ENCODE data around the gene POM121C. TPM values are rescaled to one million over a fixed set of nuclear protein-coding genes. Genes with fewer than 3 reads are reported as not detected.
"Not testable (repeated sequence)": the region's sequence is repeated elsewhere in the genome, so short reads cannot be mapped to it uniquely, and the experiment has no call there.

The POM121C gene
- total RNA-seq, 1 donor from 2014 or later, result 10.3 TPM

GRCh38 chr7:75439000-75439399 lies 47.1 kb downstream of the POM121C start:
- not testable (repeated sequence) for DNase-seq (ENCODE audit: low read depth)

GRCh38 chr7:75423481-75423880 lies 62.6 kb downstream of the POM121C start:
- DNase-seq (ENCODE audit: low read depth), result not testable (repeated sequence)

GRCh38 chr7:75421798-75422710 lies 64.0 kb downstream of the POM121C start:
- DNase-seq (ENCODE audit: low read depth), result not testable (repeated sequence)

- not testable (repeated sequence) for DNase-seq (ENCODE audit: low read depth)
These were observed 65.9 kb downstream of the POM121C start for GRCh38 chr7:75420152-75420551.

- not testable (repeated sequence) for DNase-seq (ENCODE audit: low read depth)
These were observed 66.4 kb downstream of the POM121C start for GRCh38 chr7:75419693-75420092.

GRCh38 chr7:75419210-75419609 lies 66.9 kb downstream of the POM121C start:
- not testable (repeated sequence) for DNase-seq (ENCODE audit: low read depth)

- not testable (repeated sequence) for DNase-seq (ENCODE audit: low read depth)
These were observed 67.7 kb downstream of the POM121C start for GRCh38 chr7:75418292-75418858.

- DNase-seq (ENCODE audit: low read depth), result not testable (repeated sequence)
These were observed 69.3 kb downstream of the POM121C start for GRCh38 chr7:75416787-75417186.

- not testable (repeated sequence) for DNase-seq (ENCODE audit: low read depth)
These were observed 70.2 kb downstream of the POM121C start for GRCh38 chr7:75415829-75416373.

GRCh38 chr7:75415428-75415817 lies 70.7 kb downstream of the POM121C start:
- not testable (repeated sequence) for DNase-seq (ENCODE audit: low read depth)

- not testable (repeated sequence) for DNase-seq (ENCODE audit: low read depth)
These were observed 71.2 kb downstream of the POM121C start for GRCh38 chr7:75414708-75415427.

GRCh38 chr7:75414204-75414603 lies 71.9 kb downstream of the POM121C start:
- DNase-seq (ENCODE audit: low read depth), result not testable (repeated sequence)

GRCh38 chr7:75410823-75411173 lies 75.3 kb downstream of the POM121C start:
- not testable (repeated sequence) for DNase-seq (ENCODE audit: low read depth)

GRCh38 chr7:75409880-75410822 lies 75.9 kb downstream of the POM121C start:
- not testable (repeated sequence) for DNase-seq (ENCODE audit: low read depth)

- not testable (repeated sequence) for DNase-seq (ENCODE audit: low read depth)
These were observed 81.4 kb downstream of the POM121C start for GRCh38 chr7:75404663-75405062.

GRCh38 chr7:75403455-75404443 lies 82.3 kb downstream of the POM121C start:
- not testable (repeated sequence) for DNase-seq (ENCODE audit: low read depth)

GRCh38 chr7:75400575-75400974 lies 85.5 kb downstream of the POM121C start:
- not testable (repeated sequence) for DNase-seq (ENCODE audit: low read depth)

GRCh38 chr7:75398771-75399700 lies 87.1 kb downstream of the POM121C start:
- not testable (repeated sequence) for DNase-seq (ENCODE audit: low read depth)
